Activated naive CD8-positive, alpha-beta T cell treated with anti-CD3 and anti-CD28 coated beads, Interleukin-2, amount 50 U/mL, for 16 hours (primary cell): ENCODE data around the gene TMEM87A.
"Not testable (repeated sequence)": the region's sequence is repeated elsewhere in the genome, so short reads cannot be mapped to it uniquely, and the experiment has no call there.

Source experiments
- DNase-seq: peaks from one replicate; pipeline ENCODE4 v3.0.0-alpha.2; 2020; ENCODE audit warnings: low read depth, low spot score

TMEM87A gene

DNA sequence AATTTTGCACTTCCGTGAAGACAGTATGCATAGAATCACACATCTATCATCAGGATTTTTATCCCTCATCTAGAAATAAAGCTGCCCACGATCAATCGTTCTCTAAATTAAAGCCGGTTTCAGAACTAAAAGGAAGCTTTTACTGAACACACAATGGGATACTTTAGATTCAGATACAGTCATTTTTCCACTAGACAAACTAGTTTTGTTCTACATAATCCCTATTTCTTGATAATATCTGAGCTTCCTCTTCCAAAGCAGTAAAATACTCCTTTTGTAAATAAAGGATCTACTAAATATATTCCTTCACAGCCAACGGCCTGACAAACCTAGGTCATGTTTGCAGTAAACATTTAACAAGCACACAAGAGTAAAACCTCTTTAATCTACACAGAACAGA, 2.2 kb downstream of the TMEM87A start:
- no peak for DNase-seq

DNA sequence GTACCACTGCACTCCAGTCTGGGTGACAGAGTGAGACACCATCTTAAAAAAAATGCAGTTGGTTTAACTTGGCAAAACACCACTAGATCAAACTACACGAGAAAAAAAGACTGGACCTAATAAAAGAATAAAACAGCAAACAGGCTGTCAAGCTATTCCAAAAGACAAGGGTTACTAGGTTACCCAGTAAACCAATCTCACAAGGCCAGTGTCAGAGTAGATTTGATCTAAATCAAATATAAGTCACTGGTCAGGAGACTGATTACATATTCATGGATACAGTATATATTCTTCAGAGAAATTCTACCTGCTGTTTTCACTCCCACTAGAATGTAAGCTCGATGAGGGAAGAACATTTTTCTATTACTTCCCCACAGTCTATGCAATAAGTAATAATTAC, 2.7 kb downstream of the TMEM87A start:
- no peak for DNase-seq

DNA sequence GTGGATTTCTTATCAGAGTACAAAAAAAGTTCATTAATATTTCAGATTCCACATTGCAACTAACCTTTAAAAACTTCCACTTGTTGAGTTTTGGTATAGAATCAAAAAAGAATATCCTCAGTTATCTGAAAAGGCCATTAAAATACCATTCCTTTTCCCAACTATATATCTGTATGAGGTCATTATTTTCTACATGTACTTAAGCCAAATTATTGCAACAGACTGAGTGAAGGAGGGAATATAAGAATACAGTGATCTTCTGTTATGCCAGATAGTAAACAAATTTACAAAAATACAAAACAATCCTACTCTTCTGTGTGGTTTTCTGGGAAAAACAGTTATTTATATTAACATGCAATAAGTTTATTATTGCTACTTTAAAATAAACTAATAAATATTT, 5.9 kb downstream of the TMEM87A start:
- DNase-seq = no peak

DNA sequence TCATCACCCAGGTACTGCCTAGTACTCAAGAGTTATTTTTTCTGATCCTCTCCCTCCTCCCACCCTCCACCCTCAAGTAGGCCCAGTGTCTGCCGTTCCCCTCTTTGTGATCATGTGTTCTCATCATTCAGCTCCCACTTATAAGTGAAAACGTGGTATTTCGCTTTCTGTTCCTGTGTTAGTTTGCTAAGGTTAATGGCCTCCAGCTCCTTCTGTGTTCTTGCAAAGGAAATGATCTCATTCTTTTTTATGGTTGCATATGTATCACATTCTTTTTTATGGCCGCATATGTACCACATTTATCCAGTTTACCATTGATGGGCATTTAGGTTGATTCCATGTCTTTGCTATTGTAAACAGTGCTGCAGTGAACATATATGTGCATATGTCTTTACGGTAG, 8.4 kb downstream of the TMEM87A start:
- DNase-seq = no peak

DNA sequence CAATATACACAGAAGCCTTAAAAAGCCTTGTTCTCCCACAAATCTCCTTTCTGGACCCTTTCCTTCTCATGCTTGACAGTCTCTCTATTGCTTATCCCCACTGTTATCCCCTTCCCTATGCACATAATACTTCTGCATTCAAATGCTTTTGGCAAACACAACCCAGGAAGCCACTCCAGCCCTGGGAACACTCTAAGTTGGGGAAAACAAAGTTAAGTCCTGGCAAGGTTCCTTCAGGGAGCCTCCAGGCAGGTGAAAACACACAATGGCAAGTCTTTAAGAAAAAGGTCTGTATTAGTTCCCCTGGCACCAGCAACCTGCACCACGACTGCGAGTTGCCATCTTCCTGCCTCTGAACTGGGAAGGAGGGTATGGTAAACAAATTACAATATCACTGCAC, 19.9 kb downstream of the TMEM87A start:
- DNase-seq = no peak

DNA sequence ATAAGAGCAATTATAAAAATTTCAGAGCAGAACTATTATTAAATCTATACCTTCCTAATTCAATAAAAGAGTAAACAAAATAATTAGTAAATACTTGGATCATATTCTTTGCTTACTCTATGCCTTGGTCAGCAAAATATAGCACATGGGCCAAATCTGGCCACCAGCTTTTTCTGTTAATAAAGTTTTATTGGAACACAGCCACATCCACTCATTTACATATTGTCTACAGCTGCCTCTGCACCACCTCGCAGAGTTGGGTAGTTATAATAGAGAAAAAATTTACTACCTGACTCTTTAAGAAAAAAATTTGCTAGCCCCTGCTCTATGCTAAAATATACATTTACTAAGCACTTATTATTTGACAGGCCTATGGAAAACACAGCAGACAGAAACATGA, 32.4 kb downstream of the TMEM87A start:
- no peak for DNase-seq

DNA sequence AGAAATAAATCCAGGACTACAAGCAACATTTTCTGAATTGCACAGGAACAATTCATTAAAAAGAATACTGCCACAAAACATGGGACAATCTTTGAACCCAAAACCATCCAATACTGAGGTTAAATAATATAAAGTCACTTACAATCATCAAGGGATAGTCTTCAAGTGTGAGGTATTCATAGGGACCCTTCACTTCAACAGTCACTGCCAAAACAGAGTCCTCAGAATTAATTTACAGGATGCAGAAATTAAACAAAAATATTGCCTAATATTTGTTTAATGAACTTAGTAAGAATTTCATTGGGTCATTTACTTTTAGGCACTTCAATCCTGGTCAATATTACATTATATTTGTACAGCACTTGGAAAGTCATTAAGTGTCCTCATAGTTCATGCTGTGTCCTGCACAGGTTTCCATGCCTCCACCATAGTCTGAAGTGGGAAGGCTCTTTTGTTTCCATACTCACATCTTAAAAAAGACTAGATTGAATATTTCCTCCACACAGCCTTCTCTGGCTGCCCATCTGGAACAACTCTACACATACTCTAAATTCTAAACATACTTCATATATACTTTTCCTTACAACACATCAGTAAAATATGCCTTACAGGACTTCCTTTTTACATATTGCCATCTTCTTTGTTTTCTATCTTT, 33.6 kb downstream of the TMEM87A start:
- DNase-seq = no peak

DNA sequence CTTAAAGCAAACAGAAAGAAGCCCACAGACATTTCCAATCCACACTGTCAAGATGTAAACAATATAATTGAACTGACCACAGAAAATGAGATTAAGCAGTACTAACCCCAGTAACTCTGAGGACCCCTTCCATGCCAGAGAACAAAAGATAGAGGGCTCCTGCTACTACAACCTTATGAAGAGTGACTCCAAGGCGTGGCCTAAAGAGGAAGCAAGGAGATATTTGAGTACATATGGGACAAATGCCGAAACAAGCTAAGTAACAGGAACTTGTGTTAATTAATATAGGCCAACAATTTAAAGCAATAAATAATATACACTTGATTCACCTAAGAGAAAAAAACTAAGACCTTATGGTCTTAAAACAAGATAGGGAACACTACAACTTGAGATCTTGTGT, 40.1 kb downstream of the TMEM87A start:
- DNase-seq = no peak

DNA sequence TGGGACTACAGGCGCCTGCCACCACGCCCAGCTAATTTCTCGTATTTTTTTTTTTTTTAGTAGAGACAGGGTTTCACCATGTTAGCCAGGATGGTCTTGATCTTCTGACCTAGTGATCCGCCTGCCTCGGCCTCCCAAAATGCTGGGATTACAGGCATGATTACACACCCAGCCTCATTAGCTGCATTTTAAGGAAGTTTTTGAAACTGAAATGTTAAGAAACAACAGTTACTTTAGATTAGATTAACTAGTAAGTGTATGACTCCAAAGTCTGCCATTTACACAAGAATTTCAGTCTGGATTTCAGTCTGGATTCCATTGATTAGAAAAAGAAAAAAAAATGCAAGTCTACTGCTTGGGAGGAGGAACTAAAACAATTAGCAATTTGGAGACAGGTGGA, 40.6 kb downstream of the TMEM87A start:
- DNase-seq = no peak

DNA sequence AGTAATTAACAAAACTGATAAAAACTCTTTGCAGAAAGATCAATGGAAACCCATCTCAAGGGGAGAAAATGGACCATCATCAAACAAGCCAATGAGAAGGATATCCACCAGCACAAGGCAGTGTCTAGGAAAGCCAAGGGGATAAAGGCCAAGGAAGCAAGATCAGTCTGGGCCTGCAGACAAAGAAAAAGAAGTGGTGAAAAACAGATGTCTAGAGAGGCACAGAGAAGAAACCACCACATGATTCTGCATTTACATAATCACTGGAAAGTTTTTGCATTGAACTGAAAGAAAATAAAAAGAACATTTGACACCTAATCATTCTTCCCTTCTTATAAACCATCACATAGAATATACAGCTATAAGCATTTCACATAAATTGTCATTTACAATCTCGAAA, 42.1 kb downstream of the TMEM87A start:
- DNase-seq = no peak

DNA sequence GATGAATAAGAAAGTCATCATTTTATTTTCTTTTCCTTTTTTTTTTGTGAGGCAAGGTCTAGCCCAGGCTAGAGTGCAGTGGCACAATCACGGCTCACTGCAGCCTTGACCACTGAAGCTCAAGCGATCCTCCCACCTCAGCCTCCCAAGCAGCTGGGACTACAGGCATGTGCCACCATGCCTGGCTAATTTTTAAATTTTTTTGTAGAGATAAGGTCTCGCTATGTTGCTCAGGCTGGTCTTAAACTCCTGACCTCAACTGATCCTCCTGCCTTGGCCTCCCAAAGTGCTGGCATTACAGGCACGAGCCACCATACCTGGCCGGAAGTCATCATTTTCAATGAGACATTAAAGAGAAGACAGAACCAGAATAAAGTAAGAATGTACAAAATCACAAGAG, 44.3 kb downstream of the TMEM87A start:
- not testable (repeated sequence) for DNase-seq

DNA sequence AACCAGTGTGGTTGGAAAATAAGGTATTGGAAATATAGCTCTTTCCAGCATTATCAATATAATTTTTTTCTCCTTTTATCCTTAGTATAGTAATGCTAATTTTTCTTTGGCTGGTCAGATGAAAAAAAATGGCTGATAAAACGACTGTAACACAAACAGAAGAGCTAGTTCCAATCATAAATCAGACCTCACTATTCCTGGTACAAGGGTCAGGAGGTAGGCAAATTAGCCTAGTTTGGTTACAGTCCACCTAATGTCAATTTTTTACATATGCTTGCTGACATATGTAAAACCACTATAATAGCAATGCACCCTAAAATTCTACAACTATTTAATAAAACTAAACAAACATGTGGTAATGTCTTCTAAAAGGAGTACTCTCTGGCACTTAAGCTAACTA, 45.2 kb downstream of the TMEM87A start:
- no peak for DNase-seq

DNA sequence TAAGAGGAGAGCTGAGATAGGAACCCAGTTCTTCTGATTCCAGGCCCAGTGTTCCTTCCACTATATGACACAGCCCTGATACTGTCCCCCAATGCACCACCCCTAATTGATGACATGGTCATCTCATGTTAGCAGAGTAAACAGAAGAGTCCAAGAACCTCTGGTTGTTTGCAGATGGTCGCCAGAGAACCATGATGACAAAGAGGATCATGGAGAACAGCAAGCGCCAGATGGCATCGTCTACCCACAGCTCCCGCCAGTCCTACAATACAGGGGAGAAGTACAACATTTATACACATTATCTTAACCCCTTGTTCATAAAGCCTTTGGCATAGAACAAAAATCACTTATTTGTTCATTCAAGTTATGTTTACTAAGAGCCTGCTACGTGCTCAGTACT, 46.6 kb downstream of the TMEM87A start:
- no peak for DNase-seq

DNA sequence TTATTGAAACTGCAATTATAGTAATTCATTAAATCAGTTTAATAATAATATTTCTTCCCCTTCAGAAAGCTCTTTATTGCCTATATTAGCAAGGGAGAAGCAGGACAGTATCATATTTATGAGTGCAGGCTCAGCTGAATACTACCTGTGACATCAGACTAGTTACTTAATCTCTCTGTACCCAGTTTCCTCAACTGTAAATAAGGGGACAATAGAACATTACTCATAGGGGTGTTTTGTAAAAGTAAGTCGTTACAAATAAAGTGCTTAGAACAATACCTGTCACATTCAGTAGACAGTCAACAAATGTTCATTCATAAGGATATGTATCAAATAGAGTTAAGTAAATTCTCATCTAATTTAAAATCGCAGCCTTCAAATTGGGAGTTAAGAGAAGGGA, 53.0 kb downstream of the TMEM87A start:
- DNase-seq = no peak

DNA sequence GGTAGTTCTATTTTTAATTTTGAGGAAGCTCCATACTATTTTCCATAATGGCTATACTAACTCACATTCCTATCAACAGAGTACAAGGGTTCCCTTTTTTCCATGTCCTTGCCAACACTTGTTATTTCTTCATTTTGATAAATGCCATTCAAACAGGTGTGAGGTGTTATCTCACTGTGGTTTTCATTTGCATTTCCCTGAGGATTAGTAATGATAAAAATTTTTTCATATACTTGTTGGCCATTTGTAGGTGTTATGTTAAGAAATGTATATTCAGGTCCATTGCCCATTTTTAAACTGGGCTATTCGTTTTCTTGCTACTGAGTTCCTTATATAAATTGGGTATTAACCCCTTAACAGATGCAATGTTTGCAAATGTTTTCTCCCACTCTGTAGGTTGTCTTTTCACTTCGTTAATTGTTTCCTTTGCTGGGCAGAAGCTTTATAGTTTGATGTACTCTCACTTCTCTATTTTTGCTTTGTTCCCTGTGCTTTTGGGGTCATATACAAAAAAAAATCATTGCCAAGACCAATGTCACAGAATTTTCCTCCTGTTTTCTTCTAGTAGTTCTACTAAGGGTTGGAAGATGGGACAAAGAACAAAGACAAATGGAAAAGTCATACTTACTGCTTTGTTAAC, 54.2 kb downstream of the TMEM87A start:
- DNase-seq = no peak

DNA sequence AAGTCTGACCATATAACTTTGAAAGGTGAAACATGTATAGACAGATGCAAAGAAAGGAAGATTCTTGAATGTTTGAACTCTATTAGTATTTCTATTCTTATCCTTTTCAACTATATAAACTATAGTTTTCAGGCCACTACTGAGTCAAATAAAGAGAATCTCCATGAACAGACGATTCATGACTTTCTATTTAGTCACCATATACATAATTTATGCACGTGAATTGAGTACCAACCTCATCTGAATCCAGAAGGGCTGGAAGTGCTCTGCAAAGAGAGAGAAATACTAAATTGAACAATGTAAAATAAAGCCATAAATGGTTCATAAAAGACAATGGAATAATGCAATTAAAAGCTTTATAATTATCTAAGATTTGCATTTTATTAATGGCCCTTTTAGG, 55.7 kb downstream of the TMEM87A start:
- DNase-seq = no peak

DNA sequence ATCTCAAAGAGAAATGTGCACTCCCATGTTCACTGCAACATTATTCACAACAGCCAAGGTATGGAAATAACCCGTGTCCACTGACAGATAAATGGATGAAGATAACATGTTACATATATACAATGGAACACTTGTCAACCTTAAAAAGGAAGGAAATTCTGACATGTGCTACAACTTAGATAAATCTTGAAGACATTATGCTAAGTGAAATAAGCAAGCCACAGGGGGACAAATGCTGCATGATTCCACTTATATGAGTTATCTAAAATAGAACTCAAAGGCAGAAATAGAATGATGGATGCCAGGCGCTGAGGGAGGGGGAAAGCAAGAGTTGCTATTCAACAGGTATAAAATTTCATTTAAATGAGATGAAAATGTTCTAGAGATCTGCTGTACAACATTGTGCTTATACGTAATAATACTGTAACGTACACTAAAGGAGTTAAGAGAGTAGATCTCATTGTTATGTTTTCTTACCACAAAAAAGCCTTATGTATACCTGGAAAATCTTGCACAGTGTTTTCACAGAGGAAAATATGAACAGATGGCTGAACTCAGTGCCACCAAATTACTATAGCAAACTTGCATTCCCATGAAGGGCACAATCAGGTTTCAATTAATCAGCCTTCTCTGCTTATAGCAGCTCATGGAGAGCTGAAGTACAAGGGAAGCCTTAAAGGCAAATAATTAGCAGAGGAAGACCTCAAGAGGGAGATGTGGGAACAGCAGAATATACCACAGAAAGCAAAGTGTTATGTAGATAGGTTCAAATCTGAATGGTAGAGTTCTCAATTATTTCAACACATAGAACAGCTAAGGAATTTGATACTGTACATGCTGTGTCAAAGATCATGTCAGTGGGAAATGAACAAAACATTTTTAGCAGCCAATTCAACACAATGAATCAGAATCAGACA, 57.1 kb downstream of the TMEM87A start:
- DNase-seq = no peak

DNA sequence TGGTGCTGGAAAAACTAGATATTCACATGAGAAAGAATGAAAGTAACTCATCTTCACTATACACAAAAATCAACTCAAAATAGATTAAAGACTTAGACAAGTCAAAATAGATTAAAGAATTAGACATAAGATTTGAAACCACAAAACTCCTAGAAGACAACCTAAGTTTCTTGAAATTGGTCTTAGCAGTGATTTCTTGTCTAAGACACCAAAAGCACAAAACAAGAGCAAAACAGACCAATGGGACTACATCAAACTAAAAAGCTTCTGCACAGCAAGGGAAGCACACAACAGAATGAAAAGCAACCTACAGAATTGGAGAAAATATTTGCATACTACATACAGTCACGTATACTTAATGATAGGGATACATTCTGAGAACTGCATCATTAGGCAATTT, 58.6 kb downstream of the TMEM87A start:
- DNase-seq = no peak

DNA sequence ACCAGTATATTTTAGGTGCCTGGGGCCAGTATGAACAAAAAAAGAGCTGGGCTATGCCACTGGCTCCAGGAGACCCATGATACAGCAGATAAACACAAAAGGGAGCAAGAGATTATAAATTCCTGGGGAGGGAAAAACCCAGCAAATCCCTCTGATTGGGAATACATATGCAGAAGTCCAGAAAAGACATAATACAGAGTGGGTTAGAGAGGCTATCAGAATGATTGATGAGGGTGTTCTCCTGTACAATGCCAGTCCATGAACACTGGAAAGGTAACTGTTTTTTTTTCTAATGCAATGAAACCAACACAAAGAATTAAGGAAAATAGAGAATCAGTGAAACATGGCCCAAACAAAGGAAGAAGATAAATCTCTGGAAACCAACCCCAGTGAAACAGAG, 59.7 kb downstream of the TMEM87A start:
- DNase-seq = no peak

DNA sequence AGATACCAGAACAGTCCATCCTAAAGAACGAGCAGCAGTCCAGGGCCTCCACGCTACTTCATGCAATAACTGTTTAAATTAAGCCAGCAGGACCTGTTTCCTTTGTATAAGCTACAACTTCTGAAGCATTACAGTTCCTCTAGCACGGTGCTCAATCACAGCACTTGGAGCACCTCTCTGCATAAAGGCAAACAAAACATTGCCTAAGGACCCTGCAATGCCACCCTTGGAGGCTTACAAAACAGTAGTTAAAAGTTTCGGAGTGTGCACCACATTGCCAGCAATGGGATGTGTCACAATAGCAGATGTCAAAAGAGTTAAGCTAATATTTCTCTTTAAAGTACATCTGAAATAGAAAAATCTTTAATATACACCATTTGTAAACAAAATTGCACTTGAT, 62.5 kb downstream of the TMEM87A start:
- no peak for DNase-seq

DNA sequence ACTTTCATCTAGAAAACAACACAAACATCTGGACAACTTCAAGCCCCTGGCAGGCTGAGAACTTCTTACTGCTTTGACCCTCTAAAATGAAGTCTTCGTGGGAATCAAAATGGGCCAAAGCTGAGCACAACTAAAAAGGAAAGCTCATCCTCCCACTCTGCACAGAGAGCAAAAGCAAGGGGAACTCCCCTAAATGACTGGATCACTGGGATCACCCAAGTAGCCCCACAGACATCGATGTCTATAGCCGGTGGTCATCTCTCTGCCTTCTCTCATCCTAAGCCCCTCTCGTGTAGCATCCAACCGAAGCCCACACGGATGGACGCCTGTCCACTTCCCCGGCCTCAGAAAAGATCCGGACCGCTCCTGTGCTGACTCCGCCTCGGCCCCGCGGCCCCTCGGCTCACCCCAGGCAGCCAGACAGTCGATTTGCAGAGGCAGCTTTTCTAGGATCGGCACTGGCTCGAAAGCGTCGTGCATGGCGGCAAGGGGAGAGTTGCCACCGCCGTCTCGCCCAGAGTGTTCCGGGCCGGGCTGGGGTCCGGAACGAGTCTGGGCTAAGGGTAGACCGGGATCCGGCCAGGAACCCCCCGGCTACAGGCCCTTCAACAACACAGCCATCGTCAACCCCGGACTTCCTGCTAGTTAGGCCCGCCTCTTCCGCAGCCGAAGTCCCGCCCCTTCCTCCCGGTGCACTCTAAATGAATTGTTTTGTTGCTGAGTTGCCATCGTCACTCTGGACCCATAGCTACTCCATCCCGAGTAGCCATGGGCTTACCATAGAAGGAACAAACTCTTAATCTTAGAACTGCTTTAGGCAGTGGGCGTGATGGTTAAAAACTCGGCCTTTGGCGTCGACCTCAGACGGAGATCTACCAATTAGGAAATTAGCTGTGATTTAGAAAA, 65.3 kb downstream of the TMEM87A start, which contains the start of gene VPS39:
Gene VPS39 (minus strand): TSS at position 631 of the 906 bp plus-strand sequence. CDS start 151 bp downstream, at position 480.
- peak; percentile 70 for DNase-seq

DNA sequence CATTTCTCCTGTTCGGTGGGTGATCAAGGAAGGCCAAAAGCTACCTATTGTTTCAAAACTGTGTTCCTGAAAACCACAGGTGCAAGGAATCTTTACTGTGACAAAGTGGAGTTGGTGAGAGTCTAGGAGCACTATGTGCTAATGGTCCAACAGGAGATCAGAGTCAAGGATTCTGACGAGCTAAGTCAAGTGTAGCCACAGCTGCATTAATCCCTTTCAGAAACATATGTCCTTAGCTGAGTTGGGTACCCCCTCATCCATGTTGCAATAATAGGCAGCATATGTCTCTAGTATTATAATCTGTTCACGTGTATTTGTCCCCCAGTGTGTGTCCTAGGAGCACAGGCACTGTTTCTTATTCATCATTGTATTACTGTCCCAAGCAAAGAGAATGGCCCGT, 66.8 kb downstream of the TMEM87A start:
- DNase-seq = no peak
